ENCODE measurements around the gene QRICH1.
A peak's percentile ranks its signal among the peaks of the same experiment; 100 is the strongest.

The QRICH1 gene

DNA sequence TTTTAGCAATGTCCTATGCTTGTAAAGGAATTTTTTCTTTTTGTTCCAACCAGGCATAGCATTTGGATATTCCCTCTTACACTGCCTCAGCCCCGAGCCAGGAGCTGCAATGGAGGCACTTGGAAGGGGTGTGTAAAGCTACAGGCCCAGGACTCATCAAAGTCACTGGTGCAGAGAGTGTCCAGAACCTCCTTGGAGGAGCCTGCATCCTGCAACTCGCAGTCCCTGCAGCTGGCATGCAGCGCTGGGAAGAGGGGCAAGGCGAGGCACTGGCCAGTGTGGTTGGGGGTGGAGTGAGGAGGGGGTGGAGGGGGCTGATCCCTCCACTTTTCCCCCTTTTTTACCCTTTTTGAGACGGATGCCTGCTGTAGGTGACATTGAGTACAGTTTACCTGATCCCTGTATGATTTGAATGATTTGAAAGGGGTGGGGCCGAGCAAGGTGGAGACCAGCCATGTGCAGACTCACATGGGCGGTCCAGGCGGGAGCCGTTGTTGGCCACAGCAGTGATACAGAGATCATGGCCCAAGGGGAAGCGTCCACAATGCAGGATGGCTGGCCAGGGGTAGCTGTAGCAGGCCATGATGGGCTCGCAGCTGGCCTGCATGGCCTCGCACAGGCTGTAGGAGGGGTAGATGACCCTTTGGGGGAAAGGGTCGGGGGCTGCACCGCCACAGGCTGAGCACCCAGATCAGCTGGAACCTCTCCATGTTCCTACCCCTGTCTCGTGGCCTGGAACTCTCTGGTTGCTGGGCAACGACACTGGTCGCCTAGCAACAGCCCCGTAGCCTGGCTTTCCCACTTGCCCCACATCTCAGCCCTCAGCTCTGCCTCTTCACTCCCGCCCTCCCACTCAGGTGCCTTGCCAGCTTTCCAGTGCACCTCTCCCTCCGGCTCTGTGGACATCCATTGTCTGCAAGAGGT, 95.9 kb downstream of the QRICH1 start:
- no peaks in the 10 kb centered on the region for H3K27me3 ChIP-seq
- peaks cover 0 to 66% (median 8%) of the 10 kb centered on the region in 3 donors for H3K36me3 ChIP-seq
- DNase-seq, result no peak
- intact Hi-C loops (cut with DNase I; ENCODE audit: low total_unique reads), result no loop called here
- H3K9me3 ChIP-seq, result no peaks in the 10 kb centered on the region
- peaks cover 0 to under 1% (median 0%) of the 10 kb centered on the region in 4 donors for H3K4me1 ChIP-seq
- no peak overlapping the region for H3K27ac ChIP-seq
- no peak overlapping the region for H3K4me3 ChIP-seq
- TF ChIP-seq, protein P1, sequence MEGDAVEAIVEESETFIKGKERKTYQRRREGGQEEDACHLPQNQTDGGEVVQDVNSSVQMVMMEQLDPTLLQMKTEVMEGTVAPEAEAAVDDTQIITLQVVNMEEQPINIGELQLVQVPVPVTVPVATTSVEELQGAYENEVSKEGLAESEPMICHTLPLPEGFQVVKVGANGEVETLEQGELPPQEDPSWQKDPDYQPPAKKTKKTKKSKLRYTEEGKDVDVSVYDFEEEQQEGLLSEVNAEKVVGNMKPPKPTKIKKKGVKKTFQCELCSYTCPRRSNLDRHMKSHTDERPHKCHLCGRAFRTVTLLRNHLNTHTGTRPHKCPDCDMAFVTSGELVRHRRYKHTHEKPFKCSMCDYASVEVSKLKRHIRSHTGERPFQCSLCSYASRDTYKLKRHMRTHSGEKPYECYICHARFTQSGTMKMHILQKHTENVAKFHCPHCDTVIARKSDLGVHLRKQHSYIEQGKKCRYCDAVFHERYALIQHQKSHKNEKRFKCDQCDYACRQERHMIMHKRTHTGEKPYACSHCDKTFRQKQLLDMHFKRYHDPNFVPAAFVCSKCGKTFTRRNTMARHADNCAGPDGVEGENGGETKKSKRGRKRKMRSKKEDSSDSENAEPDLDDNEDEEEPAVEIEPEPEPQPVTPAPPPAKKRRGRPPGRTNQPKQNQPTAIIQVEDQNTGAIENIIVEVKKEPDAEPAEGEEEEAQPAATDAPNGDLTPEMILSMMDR (IDR thresholded peaks at IDR 0.05), result no peak

DNA sequence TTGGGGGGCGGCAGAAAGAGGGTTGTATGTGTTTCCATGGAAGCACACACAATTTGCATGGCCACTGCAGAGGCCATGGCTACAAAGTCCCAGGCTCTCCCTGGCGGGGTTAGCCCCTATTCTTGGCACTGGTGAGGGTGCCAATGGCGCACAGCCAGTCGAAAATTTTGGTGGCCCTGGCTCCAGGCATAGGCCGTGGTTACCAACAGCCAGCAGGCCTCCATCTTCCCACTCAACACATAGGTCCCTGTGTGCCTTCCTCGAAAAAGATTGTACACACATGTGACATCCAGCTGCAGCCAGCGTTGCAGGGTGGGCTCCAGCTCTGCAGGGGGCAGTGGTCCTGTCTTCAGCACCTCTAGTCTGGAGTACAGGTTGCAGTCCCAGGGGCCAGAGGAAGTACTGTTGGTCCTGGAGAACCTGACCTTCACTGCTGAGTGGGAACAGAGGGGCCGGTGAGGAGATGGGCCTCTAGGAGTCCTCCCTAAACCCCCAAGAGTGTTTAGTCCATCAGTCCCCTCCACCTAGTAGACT, 96.7 kb downstream of the QRICH1 start:
- Histone ChIP-seq H3K27ac (no peak overlapping the region), H3K36me3 (peaks cover 0 to 66% (median 8%) of the 10 kb centered on the region in 3 donors), H3K27me3 (no peaks in the 10 kb centered on the region), H3K4me3 (no peak overlapping the region), H3K9me3 (no peaks in the 10 kb centered on the region), H3K4me1 (peaks cover 0 to 6% (median 0%) of the 10 kb centered on the region in 4 donors)
- intact Hi-C loops (cut with DNase I; ENCODE audit: low total_unique reads), result no loop called here
- TF ChIP-seq, protein P1 (IDR thresholded peaks at IDR 0.05), result no peak
- no peak for DNase-seq

DNA sequence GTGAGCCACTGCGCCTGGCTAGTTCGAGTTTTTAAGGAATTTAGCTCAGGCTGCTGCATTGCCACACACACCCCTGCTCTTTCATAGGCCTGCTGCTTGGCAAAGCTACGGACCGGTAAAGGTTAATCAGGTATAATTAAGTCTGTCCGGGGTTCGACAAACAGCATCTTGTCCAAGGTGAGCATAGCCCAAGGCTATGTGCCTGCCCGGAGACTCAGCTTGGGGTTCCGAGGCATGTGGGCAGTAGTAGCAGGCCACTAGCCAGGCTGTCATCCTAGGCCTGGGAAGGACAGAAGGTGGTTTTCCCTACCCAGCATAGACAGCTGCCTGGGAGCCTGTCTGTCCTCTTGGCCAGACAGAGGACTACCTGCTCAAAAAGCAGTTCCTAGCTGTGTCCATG, 97.2 kb downstream of the QRICH1 start:
- H3K36me3 ChIP-seq, result peaks cover 0 to 61% (median 8%) of the 10 kb centered on the region in 3 donors
- peaks cover 0 to 12% (median 3%) of the 10 kb centered on the region in 4 donors for H3K4me1 ChIP-seq
- DNase-seq, result no peak
- no peaks in the 10 kb centered on the region for H3K27me3 ChIP-seq
- TF ChIP-seq, protein P1 (IDR thresholded peaks at IDR 0.05), result no peak
- H3K4me3 ChIP-seq, result no peak overlapping the region
- intact Hi-C loops (cut with DNase I; ENCODE audit: low total_unique reads), result no loop called here
- H3K27ac ChIP-seq, result no peak overlapping the region
- no peaks in the 10 kb centered on the region for H3K9me3 ChIP-seq

DNA sequence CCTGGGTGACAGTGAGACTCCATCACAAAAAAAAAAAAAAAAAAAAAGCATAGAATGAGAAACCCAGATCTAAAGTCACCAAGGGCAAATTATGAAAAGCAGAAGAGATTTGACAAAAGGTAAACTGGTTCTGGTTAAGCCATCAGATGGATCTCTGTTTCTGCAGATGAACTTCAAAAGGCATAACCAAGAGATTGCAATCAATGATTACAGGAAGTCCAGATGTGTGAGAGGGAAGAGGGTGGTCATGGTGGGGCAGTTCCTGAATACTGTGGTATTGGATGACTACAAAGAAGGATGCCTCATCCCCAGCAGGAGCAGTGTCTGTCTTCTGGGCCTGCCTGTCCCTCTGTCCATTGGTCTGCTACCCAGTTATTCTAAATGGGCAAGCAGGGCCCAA, 100.0 kb downstream of the QRICH1 start:
- H3K4me1 ChIP-seq, result peaks cover 7 to 28% (median 19%) of the 10 kb centered on the region in 4 donors
- H3K9me3 ChIP-seq, result no peaks in the 10 kb centered on the region
- DNase-seq, result no peak
- H3K36me3 ChIP-seq, result peaks cover 0 to 47% (median 8%) of the 10 kb centered on the region in 3 donors
- no peaks in the 10 kb centered on the region for H3K27me3 ChIP-seq
- no peak overlapping the region for H3K27ac ChIP-seq
- intact Hi-C loops (cut with DNase I; ENCODE audit: low total_unique reads), result no loop called here
- TF ChIP-seq, protein P1 (IDR thresholded peaks at IDR 0.05), result no peak
- no peak overlapping the region for H3K4me3 ChIP-seq

DNA sequence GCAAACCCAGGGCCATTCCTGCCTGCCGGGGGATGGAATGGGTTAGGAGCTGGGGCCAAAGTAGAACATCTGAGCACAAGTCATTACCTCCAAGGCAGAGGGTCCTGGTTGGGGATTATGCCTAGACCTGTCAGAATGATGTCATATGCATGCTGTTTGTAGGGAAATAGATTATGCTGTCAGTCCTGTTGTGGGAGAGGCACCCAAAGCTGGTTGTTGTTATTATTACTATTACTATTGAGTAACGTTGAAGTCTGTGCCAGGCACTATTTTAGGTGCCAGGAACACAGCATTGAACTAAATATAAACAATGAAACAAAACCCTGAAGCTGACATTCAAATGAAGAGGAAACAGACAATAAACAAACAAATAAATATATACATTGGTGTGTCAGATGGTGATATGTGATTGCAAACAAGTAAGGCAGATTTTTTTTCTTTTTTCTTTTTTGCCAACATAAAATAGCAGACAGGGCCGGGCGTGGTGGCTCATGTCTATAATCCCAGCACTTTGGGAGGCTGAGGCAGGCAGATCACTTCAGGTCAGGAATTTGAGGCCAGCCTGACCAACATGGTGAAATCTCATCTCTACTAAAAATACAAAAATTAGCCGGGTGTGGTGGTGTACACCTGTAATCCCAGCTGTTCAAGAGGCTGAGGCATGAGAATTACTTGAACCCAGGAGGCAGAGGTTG, 101.9 kb downstream of the QRICH1 start:
- H3K27me3 ChIP-seq, result no peaks in the 10 kb centered on the region
- intact Hi-C loops (cut with DNase I; ENCODE audit: low total_unique reads), result no loop called here
- TF ChIP-seq, protein P1 (IDR thresholded peaks at IDR 0.05), result no peak
- peak overlapping the region; percentile 89 to 96 for H3K27ac ChIP-seq
- H3K4me1 ChIP-seq, result peaks cover 7 to 36% (median 22%) of the 10 kb centered on the region in 4 donors
- no peaks in the 10 kb centered on the region for H3K9me3 ChIP-seq
- H3K4me3 ChIP-seq, result peak overlapping the region; percentile 69 to 84
- DNase-seq, result no peak
- peaks cover 0 to 30% (median 6%) of the 10 kb centered on the region in 3 donors for H3K36me3 ChIP-seq
